BLaER1 treated with 17β-estradiol and CSF1 and Interleukin-3, amounts not matched to agents 10 nM and 100 nM (cell line): Measurements from ENCODE around the gene KCNJ4.

ENCODE experiments used
- H3K27ac ChIP-seq, 11 experiments: shearing (Covaris generic); formaldehyde crosslinking; 2 replicates each; pipeline ENCODE4 v1.8.1; 2022
- H3K27me3 ChIP-seq, 11 experiments: shearing (Covaris generic); formaldehyde crosslinking; 2 replicates each; pipeline ENCODE4 v1.8.1; 2022
- H3K36me3 ChIP-seq, 11 experiments: shearing (Covaris generic); formaldehyde crosslinking; 2 replicates each; pipeline ENCODE4 v1.8.1; 2022
- H3K4me1 ChIP-seq, 10 experiments: shearing (Covaris generic); formaldehyde crosslinking; 2 replicates each; pipeline ENCODE4 v1.8.1; 2022
- H3K4me2 ChIP-seq, 11 experiments: shearing (Covaris generic); formaldehyde crosslinking; 2 replicates each; pipeline ENCODE4 v1.8.1; 2022
- H3K4me3 ChIP-seq, 10 experiments: shearing (Covaris generic); formaldehyde crosslinking; 2 replicates each; pipeline ENCODE4 v1.8.1; 2022
- H3K9ac ChIP-seq, 11 experiments: shearing (Covaris generic); formaldehyde crosslinking; 2 replicates each; pipeline ENCODE4 v1.8.1; 2022
- H3K9me3 ChIP-seq, 11 experiments: shearing (Covaris generic); formaldehyde crosslinking; replicated peaks in 1 of 11; 2 replicates each; pipeline ENCODE4 v1.8.1; 2022
- H4K20me1 ChIP-seq, 11 experiments: shearing (Covaris generic); formaldehyde crosslinking; 2 replicates each; pipeline ENCODE4 v1.8.1; 2022
- Cebpa-rat ChIP-seq, 11 experiments: shearing (Covaris generic); IDR thresholded peaks; 2 replicates each; pipeline ENCODE4 v1.8.1; 2022

Gene KCNJ4

DNA sequence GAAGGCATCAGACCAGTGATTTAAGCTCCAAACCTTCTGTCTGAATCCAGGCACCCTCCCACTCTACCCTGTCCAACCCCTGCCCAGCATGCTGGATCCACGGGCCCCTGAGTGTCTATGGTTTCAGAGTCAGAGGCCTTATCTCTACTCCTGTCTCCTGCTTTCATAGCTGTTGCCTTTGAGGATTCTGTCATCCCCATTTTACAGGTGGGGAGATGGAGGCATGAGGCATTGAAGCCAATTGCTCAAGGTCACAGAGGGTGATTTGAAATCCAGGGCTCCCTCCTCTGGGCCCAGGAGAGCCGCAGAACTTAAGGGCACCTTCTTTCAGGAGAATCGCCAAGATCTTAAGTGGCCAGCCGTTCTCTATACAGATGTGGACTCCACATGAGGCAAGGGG, 3.1 kb downstream of the KCNJ4 start:
- Histone ChIP-seq H3K36me3 (no peaks in the 10 kb centered on the region), H3K9ac (no peak overlapping the region), H4K20me1 (peaks cover 0 to 75% (median 18%) of the 10 kb centered on the region in 11 experiments; a peak in 15 of 22 replicates), H3K9me3 (no peaks in the 10 kb centered on the region), H3K27me3 (peaks cover 74 to 86% (median 82%) of the 10 kb centered on the region in 11 experiments), H3K4me3 (no peak overlapping the region), H3K4me1 (peaks cover 6 to 20% (median 13%) of the 10 kb centered on the region in 10 experiments; a peak in 17 of 20 replicates), H3K27ac (no peak overlapping the region), H3K4me2 (no peak overlapping the region)
- no peak for TF ChIP-seq Cebpa-rat (IDR thresholded peaks at IDR 0.05)

GRCh38 chr22:38451404-38451803, 3.6 kb downstream of the KCNJ4 start:
- peaks cover 71 to 81% (median 78%) of the 10 kb centered on the region in 11 experiments for H3K27me3 ChIP-seq
- H3K9me3 ChIP-seq: no peaks in the 10 kb centered on the region
- no peak overlapping the region for H3K4me2 ChIP-seq
- no peaks in the 10 kb centered on the region for H3K36me3 ChIP-seq
- peaks cover 0 to 70% (median 18%) of the 10 kb centered on the region in 11 experiments; a peak in 15 of 22 replicates for H4K20me1 ChIP-seq
- H3K4me3 ChIP-seq: no peak overlapping the region
- H3K9ac ChIP-seq: no peak overlapping the region
- no peak for TF ChIP-seq Cebpa-rat (IDR thresholded peaks at IDR 0.05)
- H3K4me1 ChIP-seq: peaks cover 6 to 16% (median 11%) of the 10 kb centered on the region in 10 experiments; a peak in 17 of 20 replicates
- no peak overlapping the region for H3K27ac ChIP-seq

GRCh38 chr22:38450234-38450797, 4.7 kb downstream of the KCNJ4 start:
- TF ChIP-seq Cebpa-rat (IDR thresholded peaks at IDR 0.05): no peak

DNA sequence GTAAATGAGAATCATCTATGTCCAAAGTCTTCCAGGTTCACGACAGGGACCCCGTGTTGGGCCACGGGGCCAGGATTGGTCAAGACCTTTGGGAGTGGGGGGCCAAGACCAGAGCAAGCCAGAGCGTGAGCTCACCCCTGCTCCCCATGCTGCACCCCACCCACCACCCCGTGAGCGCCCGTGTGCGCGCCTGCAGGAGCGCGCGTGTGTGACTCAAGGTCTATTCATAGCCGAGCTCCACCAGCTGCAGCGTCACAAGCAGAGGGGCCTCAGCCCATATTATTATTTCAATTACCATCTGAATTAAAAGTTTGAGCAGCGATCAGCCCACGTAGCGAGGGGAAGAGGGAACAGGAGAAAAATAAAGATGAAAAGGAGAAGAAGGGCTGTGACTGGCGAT, 5.2 kb downstream of the KCNJ4 start:
- no peak overlapping the region for H3K4me2 ChIP-seq
- no peak overlapping the region for H3K27ac ChIP-seq
- no peak overlapping the region for H3K4me3 ChIP-seq
- no peaks in the 10 kb centered on the region for H3K9me3 ChIP-seq
- H3K27me3 ChIP-seq: peaks cover 55 to 65% (median 61%) of the 10 kb centered on the region in 11 experiments
- no peaks in the 10 kb centered on the region for H3K36me3 ChIP-seq
- TF ChIP-seq Cebpa-rat (IDR thresholded peaks at IDR 0.05): no peak
- peaks cover 0 to 59% (median 16%) of the 10 kb centered on the region in 11 experiments; a peak in 15 of 22 replicates for H4K20me1 ChIP-seq
- H3K4me1 ChIP-seq: peaks cover 4 to 18% (median 10%) of the 10 kb centered on the region in 10 experiments; a peak in 17 of 20 replicates
- no peak overlapping the region for H3K9ac ChIP-seq

More at GRCh38 chr22:38450234-38450797, 4.7 kb downstream of the KCNJ4 start:
- H3K27me3 ChIP-seq: peaks cover 60 to 71% (median 67%) of the 10 kb centered on the region in 11 experiments
- H3K4me3 ChIP-seq: no peak overlapping the region
- H3K36me3 ChIP-seq: no peaks in the 10 kb centered on the region
- H3K9ac ChIP-seq: no peak overlapping the region
- H3K4me1 ChIP-seq: peaks cover 6 to 15% (median 10%) of the 10 kb centered on the region in 10 experiments; a peak in 17 of 20 replicates
- no peak overlapping the region for H3K4me2 ChIP-seq
- H4K20me1 ChIP-seq: peaks cover 0 to 62% (median 18%) of the 10 kb centered on the region in 11 experiments; a peak in 15 of 22 replicates
- no peaks in the 10 kb centered on the region for H3K9me3 ChIP-seq
- H3K27ac ChIP-seq: no peak overlapping the region

DNA sequence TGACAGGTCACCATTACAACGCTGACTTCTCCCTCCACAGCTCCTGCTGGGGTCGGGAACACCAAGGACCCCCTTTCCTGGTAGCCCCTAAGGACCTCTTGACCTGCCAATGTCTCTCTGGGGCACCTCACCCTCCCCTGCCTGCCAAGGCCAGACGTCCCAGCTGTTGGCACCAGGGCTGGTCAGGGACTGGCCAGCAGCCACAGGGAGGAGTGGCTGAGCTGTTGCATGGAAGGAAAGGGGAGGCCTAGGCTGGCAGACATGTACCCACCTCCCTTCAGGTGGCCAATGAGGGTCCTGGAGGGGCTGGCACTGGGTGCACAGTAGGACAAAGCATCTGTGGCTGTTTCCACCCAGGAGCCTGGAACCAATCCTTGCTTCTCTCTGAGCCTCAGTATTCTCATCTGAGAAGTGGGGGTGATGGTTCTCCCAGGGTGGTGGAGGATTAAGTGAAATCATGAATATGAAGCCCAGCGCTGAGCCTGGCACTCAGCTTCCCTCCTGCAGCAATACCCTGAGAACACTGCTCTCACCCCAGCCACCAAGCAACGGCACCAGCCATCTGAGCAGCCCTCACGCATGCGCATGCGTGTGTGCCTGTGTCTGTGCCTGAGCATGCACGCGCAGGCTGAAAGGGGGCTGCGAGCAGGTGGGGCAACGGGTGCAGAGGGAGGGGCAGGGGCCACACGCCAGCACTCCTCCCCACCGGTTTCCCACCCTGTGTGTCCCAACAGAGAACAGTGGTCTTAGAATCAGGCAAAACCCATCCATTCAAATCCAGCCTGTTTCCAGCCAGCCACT, 5.9 kb downstream of the KCNJ4 start:
- Histone ChIP-seq H3K9me3 (no peaks in the 10 kb centered on the region), H4K20me1 (peaks cover 0 to 56% (median 9%) of the 10 kb centered on the region in 11 experiments; a peak in 15 of 22 replicates), H3K4me2 (no peak overlapping the region), H3K9ac (no peak overlapping the region), H3K4me3 (no peak overlapping the region), H3K36me3 (no peaks in the 10 kb centered on the region), H3K4me1 (peaks cover under 1 to 18% (median 11%) of the 10 kb centered on the region in 10 experiments; a peak in 15 of 20 replicates), H3K27ac (no peak overlapping the region), H3K27me3 (peaks cover 48 to 59% (median 55%) of the 10 kb centered on the region in 11 experiments)
- no peak for TF ChIP-seq Cebpa-rat (IDR thresholded peaks at IDR 0.05)

DNA sequence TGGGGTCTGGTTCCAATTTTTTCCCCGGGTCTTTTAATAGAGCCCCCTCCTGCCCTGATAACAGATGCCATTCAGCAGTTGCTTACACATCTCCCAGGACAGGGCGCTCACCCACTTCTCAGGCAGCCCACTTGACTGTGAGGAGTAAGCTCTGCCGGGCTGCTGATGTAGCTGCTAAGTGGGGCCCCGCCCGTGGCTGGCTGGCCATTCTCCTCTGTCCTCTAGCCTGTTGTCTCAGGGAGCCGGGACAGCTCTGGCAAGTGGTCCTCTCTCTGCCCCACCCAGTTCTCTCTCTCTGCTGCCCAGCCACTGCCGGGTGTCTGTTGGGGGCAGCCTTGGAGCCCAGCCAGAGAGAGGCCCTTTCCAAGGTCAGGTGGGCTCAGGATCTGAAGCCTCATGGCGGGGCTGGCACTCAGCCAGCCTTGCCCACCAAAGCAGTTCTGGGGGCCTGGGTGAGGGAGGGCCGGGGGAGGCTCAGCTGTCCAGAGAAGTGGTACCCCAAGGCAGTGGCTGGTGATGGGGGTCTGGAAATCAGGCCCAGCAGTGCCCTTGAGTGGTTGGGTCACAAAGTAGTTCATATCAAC, 8.9 kb downstream of the KCNJ4 start:
- Histone ChIP-seq H3K27me3 (peaks cover 18 to 29% (median 25%) of the 10 kb centered on the region in 11 experiments), H3K4me2 (no peak overlapping the region), H3K4me3 (no peak overlapping the region), H3K4me1 (peaks cover 0 to 27% (median 17%) of the 10 kb centered on the region in 10 experiments; a peak in 16 of 20 replicates), H3K27ac (no peak overlapping the region), H3K9ac (no peak overlapping the region), H3K36me3 (no peaks in the 10 kb centered on the region), H3K9me3 (no peaks in the 10 kb centered on the region), H4K20me1 (peaks cover 0 to 44% (median 0%) of the 10 kb centered on the region in 11 experiments; a peak in 6 of 22 replicates)
- no peak for TF ChIP-seq Cebpa-rat (IDR thresholded peaks at IDR 0.05)

DNA sequence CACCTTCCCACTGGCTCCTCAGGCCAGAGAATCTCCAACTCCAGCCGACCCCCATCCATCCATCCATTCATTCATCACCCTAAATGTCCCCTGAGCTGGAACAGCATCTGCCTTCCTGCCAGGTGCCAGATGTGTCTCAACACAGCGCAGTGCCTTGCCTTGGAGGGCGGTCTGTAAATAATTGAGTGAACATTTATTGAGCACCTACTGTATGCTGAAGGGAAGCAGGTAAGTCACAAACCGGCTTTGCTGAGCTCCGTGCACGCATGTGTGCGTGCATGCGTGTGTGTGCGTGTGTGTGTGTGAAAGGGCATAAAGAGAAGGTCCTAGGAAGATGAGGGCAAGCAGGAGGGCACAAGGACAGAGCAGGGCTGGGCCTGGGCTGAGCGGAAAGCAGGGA, 10.2 kb downstream of the KCNJ4 start:
- H3K4me2 ChIP-seq: peak overlapping the region in 9 of 11 experiments; percentile 9 to 58 (median 39); a peak in 14 of 22 replicates
- H3K27ac ChIP-seq: no peak overlapping the region
- H3K4me1 ChIP-seq: peaks cover 0 to 27% (median 17%) of the 10 kb centered on the region in 10 experiments; a peak in 16 of 20 replicates

GRCh38 chr22:38443628-38444521, 11.1 kb downstream of the KCNJ4 start:
- peaks cover 0 to 6% (median 3%) of the 10 kb centered on the region in 11 experiments; a peak in 9 of 22 replicates for H3K27me3 ChIP-seq
- H3K4me3 ChIP-seq: no peak overlapping the region
- peak overlapping the region in 1 of 11 experiments; percentile 3; a peak in 1 of 22 replicates for H3K9ac ChIP-seq
- no peak for TF ChIP-seq Cebpa-rat (IDR thresholded peaks at IDR 0.05)
- H3K4me2 ChIP-seq: peak overlapping the region in 9 of 11 experiments; percentile 9 to 58 (median 39); a peak in 15 of 22 replicates
- no peaks in the 10 kb centered on the region for H3K9me3 ChIP-seq
- peaks cover 0 to 22% (median 0%) of the 10 kb centered on the region in 11 experiments; a peak in 5 of 22 replicates for H4K20me1 ChIP-seq
- no peaks in the 10 kb centered on the region for H3K36me3 ChIP-seq
- H3K4me1 ChIP-seq: peaks cover 0 to 27% (median 17%) of the 10 kb centered on the region in 10 experiments; a peak in 16 of 20 replicates
- no peak overlapping the region for H3K27ac ChIP-seq

More for the DNA sequence above, 10.2 kb downstream of the KCNJ4 start:
- H3K9ac ChIP-seq: no peak overlapping the region
- no peak for TF ChIP-seq Cebpa-rat (IDR thresholded peaks at IDR 0.05)
- no peaks in the 10 kb centered on the region for H3K9me3 ChIP-seq
- H4K20me1 ChIP-seq: peaks cover 0 to 30% (median 0%) of the 10 kb centered on the region in 11 experiments; a peak in 5 of 22 replicates
- peaks cover 5 to 15% (median 12%) of the 10 kb centered on the region in 11 experiments; a peak in 21 of 22 replicates for H3K27me3 ChIP-seq
- H3K4me3 ChIP-seq: no peak overlapping the region
- no peaks in the 10 kb centered on the region for H3K36me3 ChIP-seq
